IMR-90 (cell line): ENCODE measurements around the gene CGN.

Experiments
- BHLHE40 ChIP-seq: fragments of 150-350 bp; IDR thresholded peaks from 2 replicates; pipeline ENCODE4 v1.6.1; 2016; ENCODE audit warnings: mild to moderate bottlenecking, low read depth, low read length
- CHD1 ChIP-seq: IDR thresholded peaks from 2 replicates; pipeline ENCODE4 v1.6.1; 2012; ENCODE audit warnings: low read depth, low read length, improper control_type of control experiment
- CTCF ChIP-seq: conservative IDR thresholded peaks from 2 replicates; pipeline ENCODE4 v1.5.1; 2012; ENCODE audit warnings: mild to moderate bottlenecking, low read depth, low read length, improper control_type of control experiment
- MAFK ChIP-seq: IDR thresholded peaks from 2 replicates; pipeline ENCODE4 v1.6.1; 2012; ENCODE audit warnings: low read depth, low read length, improper control_type of control experiment
- MXI1 ChIP-seq: IDR thresholded peaks from 2 replicates; pipeline ENCODE4 v1.6.1; 2012; ENCODE audit warnings: low read depth, mild to moderate bottlenecking, low read length, moderate library complexity, borderline replicate concordance
- POLR2A ChIP-seq: IDR thresholded peaks from 2 replicates; pipeline ENCODE4 v1.6.1; 2012; ENCODE audit warnings: mild to moderate bottlenecking, low read depth, low read length
- RAD21 ChIP-seq: IDR thresholded peaks from 2 replicates; pipeline ENCODE4 v1.6.1; 2012; ENCODE audit warnings: low read length, improper control_type of control experiment
- RCOR1 ChIP-seq: IDR thresholded peaks from 2 replicates; pipeline ENCODE4 v1.6.1; 2012; ENCODE audit warnings: mild to moderate bottlenecking, low read length, improper control_type of control experiment; ENCODE audit not compliant: insufficient replicate concordance
- TF ChIP-seq, protein P1 (sequence below): fragments of 150-350 bp; IDR thresholded peaks from 2 replicates; pipeline ENCODE4 v1.6.1; 2017; ENCODE audit warnings: mild to moderate bottlenecking, antibody characterized with exemption, low read length, low read depth

- no peak for TF ChIP-seq CTCF
- TF ChIP-seq RAD21: no peak
- no peak for TF ChIP-seq MXI1
- no peak for TF ChIP-seq MAFK
- TF ChIP-seq POLR2A: no peak
- TF ChIP-seq BHLHE40: no peak
- TF ChIP-seq, protein P1, sequence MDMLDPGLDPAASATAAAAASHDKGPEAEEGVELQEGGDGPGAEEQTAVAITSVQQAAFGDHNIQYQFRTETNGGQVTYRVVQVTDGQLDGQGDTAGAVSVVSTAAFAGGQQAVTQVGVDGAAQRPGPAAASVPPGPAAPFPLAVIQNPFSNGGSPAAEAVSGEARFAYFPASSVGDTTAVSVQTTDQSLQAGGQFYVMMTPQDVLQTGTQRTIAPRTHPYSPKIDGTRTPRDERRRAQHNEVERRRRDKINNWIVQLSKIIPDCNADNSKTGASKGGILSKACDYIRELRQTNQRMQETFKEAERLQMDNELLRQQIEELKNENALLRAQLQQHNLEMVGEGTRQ: no peak
- TF ChIP-seq CHD1: no peak
- TF ChIP-seq RCOR1: no peak
Observed at GRCh38 chr1:151514366-151514765, 3.2 kb downstream of the CGN start.
